ENCODE results near the gene PRSS2. TPM values are rescaled to one million over a fixed set of nuclear protein-coding genes. Genes with fewer than 3 reads are reported as not detected.
"Not testable (repeated sequence)": the region's sequence is repeated elsewhere in the genome, so short reads cannot be mapped to it uniquely, and the experiment has no call there.

The PRSS2 gene
- total RNA-seq, 1 experiment from 2014 or later: not detected

- BruUV-seq (replicated peaks): no TSS peak
- intact Hi-C loops (cut with micrococcal nuclease; ENCODE audit: unreplicated experiment): no loop called here
- no peak for DNase-seq (ENCODE audit: low spot score)
- Histone ChIP-seq H3K9me3 (ENCODE audit: low read depth, low read length, poor library complexity, severe bottlenecking) (no peaks in the 10 kb centered on the region), H3K4me1 (ENCODE audit: insufficient read depth, low read length, poor library complexity, severe bottlenecking) (no peaks in the 10 kb centered on the region), H3K4me3 (ENCODE audit: low read depth, low read length, poor library complexity, severe bottlenecking) (no peak overlapping the region), H3K36me3 (ENCODE audit: insufficient read depth, low read length, poor library complexity, severe bottlenecking) (no peaks in the 10 kb centered on the region), H3K27me3 (replicated peaks; ENCODE audit: insufficient read depth, low read depth, low read length, poor library complexity) (no peaks in the 10 kb centered on the region), H3K27ac (ENCODE audit: low read depth, low read length, poor library complexity, severe bottlenecking) (no peak overlapping the region)
- ChIA-PET POLR2A (ENCODE audit: low non-redundant PET) (no interaction called here), CTCF (no interaction called here)
- TF ChIP-seq CTCF (conservative IDR thresholded peaks at IDR 0.05; ENCODE audit: low read depth, low read length) (no peak), EZH2 (IDR thresholded peaks at IDR 0.05; ENCODE audit: borderline replicate concordance, low read depth, low read length, poor library complexity, severe bottlenecking) (no peak)
Measured at GRCh38 chr7:142767861-142768260, 2.9 kb upstream of the PRSS2 start.

GRCh38 chr7:142768885-142769284 is 1.9 kb upstream of the PRSS2 start:
- intact Hi-C loops (cut with micrococcal nuclease; ENCODE audit: unreplicated experiment): not testable (repeated sequence)

GRCh38 chr7:142771353-142771723 is 568 bp downstream of the PRSS2 start:
- H3K9me3 ChIP-seq (ENCODE audit: low read depth, low read length, poor library complexity, severe bottlenecking): no peaks in the 10 kb centered on the region
- H3K27ac ChIP-seq (ENCODE audit: low read depth, low read length, poor library complexity, severe bottlenecking): no peak overlapping the region
- intact Hi-C loops (cut with micrococcal nuclease; ENCODE audit: unreplicated experiment): no loop called here
- no peaks in the 10 kb centered on the region for H3K4me1 ChIP-seq (ENCODE audit: insufficient read depth, low read length, poor library complexity, severe bottlenecking)
- BruUV-seq (replicated peaks): no TSS peak
- DNase-seq (ENCODE audit: low spot score): no peak
- H3K36me3 ChIP-seq (ENCODE audit: insufficient read depth, low read length, poor library complexity, severe bottlenecking): no peaks in the 10 kb centered on the region
- no peak overlapping the region for H3K4me3 ChIP-seq (ENCODE audit: low read depth, low read length, poor library complexity, severe bottlenecking)
- peaks cover 6% of the 10 kb centered on the region for H3K27me3 ChIP-seq (replicated peaks; ENCODE audit: insufficient read depth, low read depth, low read length, poor library complexity)
- CTCF ChIA-PET: no interaction called here
- POLR2A ChIA-PET (ENCODE audit: low non-redundant PET): no interaction called here
- TF ChIP-seq CTCF (conservative IDR thresholded peaks at IDR 0.05; ENCODE audit: low read depth, low read length) (no peak), EZH2 (IDR thresholded peaks at IDR 0.05; ENCODE audit: borderline replicate concordance, low read depth, low read length, poor library complexity, severe bottlenecking) (no peak)

More at GRCh38 chr7:142768885-142769284, 1.9 kb upstream of the PRSS2 start:
- H3K9me3 ChIP-seq (ENCODE audit: low read depth, low read length, poor library complexity, severe bottlenecking); H3K27me3 ChIP-seq (replicated peaks; ENCODE audit: insufficient read depth, low read depth, low read length, poor library complexity); DNase-seq (ENCODE audit: low spot score); H3K4me3 ChIP-seq (ENCODE audit: low read depth, low read length, poor library complexity, severe bottlenecking); H3K27ac ChIP-seq (ENCODE audit: low read depth, low read length, poor library complexity, severe bottlenecking); BruUV-seq (replicated peaks); H3K4me1 ChIP-seq (ENCODE audit: insufficient read depth, low read length, poor library complexity, severe bottlenecking); POLR2A ChIA-PET (ENCODE audit: low non-redundant PET); H3K36me3 ChIP-seq (ENCODE audit: insufficient read depth, low read length, poor library complexity, severe bottlenecking): not testable (repeated sequence)
- CTCF ChIA-PET: interaction anchor here (1.6 kb wide), 1 partner anchor 14 kb away, joined by 3 read pairs; no protein-coding TSS in a partner anchor

- H3K4me3 ChIP-seq (ENCODE audit: low read depth, low read length, poor library complexity, severe bottlenecking): no peak overlapping the region
- DNase-seq (ENCODE audit: low spot score): no peak
- no TSS peak for BruUV-seq (replicated peaks)
- peaks cover 6% of the 10 kb centered on the region for H3K27me3 ChIP-seq (replicated peaks; ENCODE audit: insufficient read depth, low read depth, low read length, poor library complexity)
- CTCF ChIA-PET: no interaction called here
- TF ChIP-seq EZH2 (IDR thresholded peaks at IDR 0.05; ENCODE audit: borderline replicate concordance, low read depth, low read length, poor library complexity, severe bottlenecking) (no peak), CTCF (conservative IDR thresholded peaks at IDR 0.05; ENCODE audit: low read depth, low read length) (no peak)
- POLR2A ChIA-PET (ENCODE audit: low non-redundant PET): no interaction called here
- H3K4me1 ChIP-seq (ENCODE audit: insufficient read depth, low read length, poor library complexity, severe bottlenecking): no peaks in the 10 kb centered on the region
- intact Hi-C loops (cut with micrococcal nuclease; ENCODE audit: unreplicated experiment): no loop called here
- no peaks in the 10 kb centered on the region for H3K36me3 ChIP-seq (ENCODE audit: insufficient read depth, low read length, poor library complexity, severe bottlenecking)
- H3K27ac ChIP-seq (ENCODE audit: low read depth, low read length, poor library complexity, severe bottlenecking): no peak overlapping the region
- H3K9me3 ChIP-seq (ENCODE audit: low read depth, low read length, poor library complexity, severe bottlenecking): no peaks in the 10 kb centered on the region
Measured at GRCh38 chr7:142772051-142772450, 1.3 kb downstream of the PRSS2 start.
